B cell (primary cell): ENCODE data around the gene SKAP1.

Source experiments
- EZH2 ChIP-seq: IDR thresholded peaks from 2 replicates; pipeline ENCODE4 v1.6.1; 2012; ENCODE audit warnings: borderline replicate concordance, low read depth, mild to moderate bottlenecking, moderate library complexity, low read length; ENCODE audit not compliant: insufficient read depth, poor library complexity, severe bottlenecking
- TF ChIP-seq, protein P1 (sequence below): fragments of 200-600 bp; IDR thresholded peaks from one replicate; pipeline ENCODE4 v1.8.0; 2022; ENCODE audit warnings: antibody characterized with exemption, mild to moderate bottlenecking

- TF ChIP-seq, protein P1, sequence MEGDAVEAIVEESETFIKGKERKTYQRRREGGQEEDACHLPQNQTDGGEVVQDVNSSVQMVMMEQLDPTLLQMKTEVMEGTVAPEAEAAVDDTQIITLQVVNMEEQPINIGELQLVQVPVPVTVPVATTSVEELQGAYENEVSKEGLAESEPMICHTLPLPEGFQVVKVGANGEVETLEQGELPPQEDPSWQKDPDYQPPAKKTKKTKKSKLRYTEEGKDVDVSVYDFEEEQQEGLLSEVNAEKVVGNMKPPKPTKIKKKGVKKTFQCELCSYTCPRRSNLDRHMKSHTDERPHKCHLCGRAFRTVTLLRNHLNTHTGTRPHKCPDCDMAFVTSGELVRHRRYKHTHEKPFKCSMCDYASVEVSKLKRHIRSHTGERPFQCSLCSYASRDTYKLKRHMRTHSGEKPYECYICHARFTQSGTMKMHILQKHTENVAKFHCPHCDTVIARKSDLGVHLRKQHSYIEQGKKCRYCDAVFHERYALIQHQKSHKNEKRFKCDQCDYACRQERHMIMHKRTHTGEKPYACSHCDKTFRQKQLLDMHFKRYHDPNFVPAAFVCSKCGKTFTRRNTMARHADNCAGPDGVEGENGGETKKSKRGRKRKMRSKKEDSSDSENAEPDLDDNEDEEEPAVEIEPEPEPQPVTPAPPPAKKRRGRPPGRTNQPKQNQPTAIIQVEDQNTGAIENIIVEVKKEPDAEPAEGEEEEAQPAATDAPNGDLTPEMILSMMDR, result no peak
- TF ChIP-seq EZH2, result no peak
Measured at GRCh38 chr17:48308581-48308980, 121.4 kb downstream of the SKAP1 start.
